Mucosa of rectum (tissue), 2 donors: ENCODE data around the gene TUT7.

ENCODE experiments used
- H3K27ac ChIP-seq, 2 donors: one replicate each; pipeline ENCODE4 v1.7.0; 2013; ENCODE audit warnings: inconsistent platforms in 2 of 2, low read depth in 2 of 2, low read length in 2 of 2
- H3K27me3 ChIP-seq, 2 donors: one replicate each; pipeline ENCODE4 v1.7.0; 2013; ENCODE audit warnings: low read length in 2 of 2; ENCODE audit not compliant: control insufficient read depth in 2 of 2, insufficient read depth in 2 of 2
- H3K36me3 ChIP-seq, 2 donors: one replicate each; pipeline ENCODE4 v1.7.0; 2013; ENCODE audit warnings: low read length in 2 of 2; ENCODE audit not compliant: control insufficient read depth in 2 of 2, insufficient read depth in 2 of 2
- H3K4me1 ChIP-seq, 2 donors: one replicate each; pipeline ENCODE4 v1.7.0; 2013; ENCODE audit warnings: low read length in 2 of 2, mild to moderate bottlenecking in 1 of 2; ENCODE audit not compliant: control insufficient read depth in 2 of 2, insufficient read depth in 2 of 2
- H3K4me3 ChIP-seq, 2 donors: one replicate each; pipeline ENCODE4 v1.7.0; 2013; ENCODE audit warnings: low read length in 2 of 2
- H3K9ac ChIP-seq, 2 donors: one replicate each; pipeline ENCODE4 v1.7.0; 2013; ENCODE audit warnings: low read length in 2 of 2, low read depth in 1 of 2, mild to moderate bottlenecking in 1 of 2
- H3K9me3 ChIP-seq, 2 donors: one replicate each; pipeline ENCODE4 v1.7.0; 2013; ENCODE audit warnings: low read length in 2 of 2; ENCODE audit not compliant: control insufficient read depth in 2 of 2
- donor health status: healthy.
- donor health status: Normal muscosa, but diverticular disease.

Gene TUT7

DNA sequence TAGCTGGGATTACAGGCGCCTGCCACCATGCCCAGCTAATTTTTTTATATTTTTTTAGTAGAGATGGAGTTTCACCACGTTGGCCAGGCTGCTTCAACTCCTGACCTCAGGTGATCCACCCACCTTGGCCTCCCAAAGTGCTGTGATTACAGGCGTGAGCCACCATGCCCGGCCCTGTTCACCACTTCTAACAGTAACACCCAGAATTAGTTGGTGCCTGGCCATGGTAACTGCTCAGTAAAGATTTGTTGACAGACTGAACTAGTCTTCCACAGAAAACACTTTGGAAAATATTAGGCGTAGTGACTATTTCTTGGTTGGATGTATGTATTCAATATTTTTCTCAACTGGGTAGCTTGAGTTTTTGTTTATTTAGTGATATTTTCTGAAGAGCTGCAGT, 24.0 kb downstream of the TUT7 start:
- no peaks in the 10 kb centered on the region for H3K4me1 ChIP-seq
- H3K9ac ChIP-seq, result no peak overlapping the region
- H3K9me3 ChIP-seq, result no peaks in the 10 kb centered on the region
- no peak overlapping the region for H3K27ac ChIP-seq
- H3K27me3 ChIP-seq, result no peaks in the 10 kb centered on the region
- H3K36me3 ChIP-seq, result peaks cover 48 to 72% of the 10 kb centered on the region in 2 donors
- H3K4me3 ChIP-seq, result no peak overlapping the region

DNA sequence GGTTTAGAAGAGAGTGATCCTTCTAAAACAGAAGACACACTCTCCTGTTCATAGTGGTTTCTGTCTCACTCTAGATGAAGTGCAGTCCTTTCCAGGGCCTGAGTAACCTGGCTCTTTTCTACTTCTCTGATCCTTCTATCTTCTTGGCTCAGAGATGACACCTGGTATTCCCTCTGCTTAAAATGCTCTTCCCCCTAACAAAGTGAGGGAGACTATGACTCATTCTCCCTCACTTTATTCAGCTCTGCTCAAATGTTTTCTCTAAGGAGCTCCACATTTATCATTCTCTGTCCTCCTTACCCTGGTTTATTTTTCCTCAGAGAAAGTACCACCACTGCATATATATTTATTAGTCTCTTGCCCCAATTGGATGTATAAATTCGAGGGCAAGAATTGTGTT, 24.6 kb downstream of the TUT7 start:
- Histone ChIP-seq H3K27ac (no peak overlapping the region), H3K9ac (no peak overlapping the region), H3K4me1 (no peaks in the 10 kb centered on the region), H3K9me3 (no peaks in the 10 kb centered on the region), H3K27me3 (no peaks in the 10 kb centered on the region), H3K36me3 (peaks cover 49 to 73% of the 10 kb centered on the region in 2 donors), H3K4me3 (no peak overlapping the region)

DNA sequence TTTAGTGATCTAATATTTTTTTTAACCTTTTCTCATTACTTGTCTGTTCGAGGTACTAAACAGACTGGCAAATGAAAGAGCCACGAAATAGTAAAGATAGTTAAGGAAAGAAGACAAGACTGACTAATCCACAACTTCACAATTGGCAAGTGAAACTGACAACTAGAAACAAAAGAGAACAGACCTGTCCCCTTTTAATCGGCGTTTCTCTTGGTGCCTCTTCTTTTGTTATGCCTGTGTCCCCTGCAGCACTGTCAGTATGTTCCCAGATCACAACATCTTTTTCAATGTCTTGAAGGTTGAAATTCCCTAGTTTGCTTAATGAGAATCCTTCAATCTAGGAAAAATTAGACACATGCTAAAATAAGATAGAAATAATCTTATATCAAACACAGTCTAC, 26.1 kb downstream of the TUT7 start:
- H3K9me3 ChIP-seq, result no peaks in the 10 kb centered on the region
- no peaks in the 10 kb centered on the region for H3K27me3 ChIP-seq
- H3K36me3 ChIP-seq, result peaks cover 50 to 74% of the 10 kb centered on the region in 2 donors
- no peak overlapping the region for H3K27ac ChIP-seq
- no peak overlapping the region for H3K9ac ChIP-seq
- H3K4me1 ChIP-seq, result no peaks in the 10 kb centered on the region
- no peak overlapping the region for H3K4me3 ChIP-seq

DNA sequence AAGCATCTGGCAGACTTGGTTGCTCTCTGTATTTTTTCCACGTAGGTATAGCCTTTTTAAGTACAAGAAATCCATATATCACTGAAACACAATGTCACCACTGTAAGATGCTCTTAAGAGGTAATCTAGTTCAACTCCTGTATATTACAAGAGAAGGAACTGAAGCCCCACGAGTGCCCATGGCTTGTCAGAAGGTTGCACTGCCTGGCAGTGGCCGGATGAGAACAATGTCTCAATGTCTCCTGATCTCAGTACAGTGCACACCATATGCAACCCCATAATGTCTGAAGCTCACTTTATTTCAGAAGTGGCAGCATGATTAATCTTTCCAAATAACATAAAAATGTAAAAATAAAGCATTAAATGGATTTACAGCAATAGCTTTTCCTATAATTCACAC, 27.7 kb downstream of the TUT7 start:
- no peaks in the 10 kb centered on the region for H3K9me3 ChIP-seq
- H3K4me1 ChIP-seq, result no peaks in the 10 kb centered on the region
- no peak overlapping the region for H3K27ac ChIP-seq
- no peak overlapping the region for H3K4me3 ChIP-seq
- peaks cover 61 to 77% of the 10 kb centered on the region in 2 donors for H3K36me3 ChIP-seq
- no peaks in the 10 kb centered on the region for H3K27me3 ChIP-seq
- H3K9ac ChIP-seq, result no peak overlapping the region

DNA sequence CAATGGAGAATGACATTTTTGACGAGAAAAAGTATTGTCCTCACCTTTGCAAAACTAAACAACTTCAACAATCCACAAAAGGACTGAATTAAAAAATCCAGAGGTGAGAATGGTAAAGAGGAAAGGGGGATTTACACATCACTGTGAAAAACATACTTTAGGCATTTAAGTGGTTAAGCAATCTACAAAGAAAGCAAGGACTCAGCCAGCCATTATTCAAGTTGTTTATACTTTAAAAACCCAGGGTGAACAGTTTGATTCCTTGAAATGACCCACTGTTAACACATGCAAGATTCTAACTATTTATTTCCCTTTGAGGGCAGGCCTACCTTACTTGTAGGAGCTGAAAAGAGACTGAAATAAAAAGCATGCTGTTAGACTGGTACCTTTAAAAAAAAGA, 29.3 kb downstream of the TUT7 start:
- Histone ChIP-seq H3K36me3 (peaks cover 66 to 91% of the 10 kb centered on the region in 2 donors), H3K4me3 (no peak overlapping the region)

DNA sequence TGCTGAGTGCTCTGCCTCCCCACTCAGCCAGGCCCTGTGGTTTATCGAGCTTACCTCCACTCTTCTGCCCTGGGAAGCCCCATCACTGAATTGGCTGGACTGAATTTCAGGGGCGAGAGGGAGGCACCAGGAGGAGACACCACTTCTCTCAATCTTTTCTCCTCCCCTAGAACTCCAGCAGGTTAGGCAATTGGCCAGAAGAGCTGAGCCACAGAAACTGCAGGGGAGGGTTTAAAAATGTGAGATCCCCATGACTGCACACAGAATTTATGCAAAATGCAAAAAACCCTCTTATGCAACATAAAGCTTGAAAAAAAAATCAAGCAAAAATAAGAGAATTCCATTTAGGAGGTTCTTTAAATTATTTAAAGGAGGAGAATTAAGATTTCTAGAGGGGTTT, 29.9 kb downstream of the TUT7 start:
- Histone ChIP-seq H3K9ac (no peak overlapping the region), H3K4me1 (no peaks in the 10 kb centered on the region), H3K27me3 (no peaks in the 10 kb centered on the region), H3K36me3 (peaks cover 71 to 91% of the 10 kb centered on the region in 2 donors), H3K27ac (no peak overlapping the region), H3K9me3 (no peaks in the 10 kb centered on the region), H3K4me3 (no peak overlapping the region)

More for the DNA sequence above, 29.3 kb downstream of the TUT7 start:
- Histone ChIP-seq H3K9ac (no peak overlapping the region), H3K27me3 (no peaks in the 10 kb centered on the region), H3K27ac (no peak overlapping the region), H3K4me1 (no peaks in the 10 kb centered on the region), H3K9me3 (no peaks in the 10 kb centered on the region)

DNA sequence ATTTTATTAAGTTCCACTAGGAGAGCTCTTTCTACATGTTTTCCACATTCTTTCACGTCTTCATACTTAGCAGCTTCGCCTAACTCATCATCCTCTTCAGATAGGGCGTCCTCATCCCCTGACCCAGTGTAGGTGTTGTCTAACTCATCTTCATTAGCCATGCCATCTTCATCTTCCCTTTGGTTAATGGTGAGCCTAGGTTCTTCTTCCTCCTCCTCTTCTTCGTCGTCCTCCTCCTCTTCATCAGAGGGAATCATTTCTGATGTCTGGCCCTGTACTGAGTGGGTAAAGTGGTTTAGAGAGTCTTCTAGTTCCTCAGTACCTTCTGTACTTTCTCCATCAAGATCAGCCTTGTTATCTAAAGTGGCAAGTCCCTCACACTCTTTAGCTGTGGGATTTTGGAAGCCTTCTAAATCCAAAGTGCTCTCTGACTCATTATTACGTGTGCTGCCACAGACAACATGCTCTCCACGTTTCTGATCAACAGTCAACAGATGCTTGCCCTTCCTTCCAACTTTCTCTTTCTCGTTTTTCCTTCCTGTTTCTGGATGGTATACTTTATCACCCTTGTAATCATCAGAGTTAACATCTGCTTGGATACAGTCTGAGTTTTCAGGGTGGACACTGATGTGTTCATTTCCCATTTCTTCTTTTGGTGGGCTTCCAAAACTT, 31.1 kb downstream of the TUT7 start:
- Histone ChIP-seq H3K4me3 (no peak overlapping the region), H3K4me1 (no peaks in the 10 kb centered on the region), H3K9me3 (no peaks in the 10 kb centered on the region), H3K36me3 (peaks cover 81 to 94% of the 10 kb centered on the region in 2 donors), H3K27ac (no peak overlapping the region), H3K27me3 (no peaks in the 10 kb centered on the region), H3K9ac (no peak overlapping the region)

DNA sequence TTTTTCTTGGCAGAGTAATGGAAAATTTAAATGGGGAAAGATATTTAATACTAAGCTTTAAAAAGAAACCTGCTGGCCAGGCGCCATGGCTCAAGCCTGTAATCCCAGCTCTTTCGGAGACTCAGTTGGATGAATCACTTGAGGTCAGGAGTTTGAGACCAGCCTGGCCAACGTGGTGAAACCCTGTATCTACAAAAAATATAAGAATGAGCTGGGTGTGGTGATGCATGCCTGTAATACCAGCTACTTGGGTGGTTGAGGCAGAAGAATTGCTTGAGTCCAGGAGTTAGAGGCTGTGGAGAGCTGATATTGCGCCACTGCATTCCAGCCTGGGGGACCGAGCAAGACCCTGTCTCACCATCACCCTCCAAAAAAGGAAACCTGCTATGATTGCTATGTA, 32.8 kb downstream of the TUT7 start:
- no peaks in the 10 kb centered on the region for H3K4me1 ChIP-seq
- H3K27ac ChIP-seq, result no peak overlapping the region
- peaks cover 76 to 88% of the 10 kb centered on the region in 2 donors for H3K36me3 ChIP-seq

DNA sequence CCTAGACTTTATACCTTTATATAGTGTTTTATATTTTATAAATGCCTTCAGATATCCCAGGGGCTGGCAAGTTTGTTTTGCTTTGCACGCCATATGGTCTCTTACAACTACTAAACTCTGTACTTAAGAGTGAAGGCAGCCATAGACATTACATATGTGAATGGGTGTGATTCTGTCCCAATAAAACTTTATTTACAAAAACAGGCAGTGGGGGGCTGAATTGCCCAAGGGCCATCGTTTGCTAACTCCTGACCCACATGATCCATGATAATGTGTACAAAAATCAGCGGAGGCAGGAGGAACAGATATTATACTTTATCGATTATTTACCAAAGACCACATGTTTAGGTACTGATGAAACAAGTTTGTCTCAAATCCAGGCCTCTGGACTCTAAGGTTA, 36.0 kb downstream of the TUT7 start:
- H3K9ac ChIP-seq, result no peak overlapping the region
- H3K4me3 ChIP-seq, result no peak overlapping the region
- peaks cover 72 to 77% of the 10 kb centered on the region in 2 donors for H3K36me3 ChIP-seq
- no peak overlapping the region for H3K27ac ChIP-seq
- H3K4me1 ChIP-seq, result no peaks in the 10 kb centered on the region
- H3K27me3 ChIP-seq, result no peaks in the 10 kb centered on the region
- H3K9me3 ChIP-seq, result no peaks in the 10 kb centered on the region

More for the DNA sequence above, 32.8 kb downstream of the TUT7 start:
- Histone ChIP-seq H3K4me3 (no peak overlapping the region), H3K9ac (no peak overlapping the region), H3K27me3 (no peaks in the 10 kb centered on the region), H3K9me3 (no peaks in the 10 kb centered on the region)

DNA sequence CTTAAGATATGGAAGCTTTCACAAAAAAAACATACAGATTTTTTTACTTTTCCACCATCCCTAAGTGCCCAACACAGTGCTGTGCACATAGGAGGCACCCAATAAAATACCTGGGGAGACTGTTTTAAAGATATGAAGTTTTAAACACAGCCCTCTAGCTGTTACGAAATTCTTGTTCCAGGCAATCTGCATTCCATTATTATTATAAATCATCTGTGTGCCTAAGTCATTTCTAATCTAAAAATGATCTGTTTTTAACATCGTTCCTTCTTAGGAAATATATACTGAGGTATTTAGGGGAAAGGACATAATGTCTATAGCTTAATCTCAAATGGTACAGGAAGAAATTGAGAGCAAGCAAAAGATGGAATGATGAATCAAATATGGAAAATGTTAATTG, 39.1 kb downstream of the TUT7 start:
- Histone ChIP-seq H3K4me1 (no peaks in the 10 kb centered on the region), H3K4me3 (no peak overlapping the region), H3K9me3 (no peaks in the 10 kb centered on the region), H3K27me3 (no peaks in the 10 kb centered on the region), H3K27ac (no peak overlapping the region), H3K36me3 (peaks cover 67 to 69% of the 10 kb centered on the region in 2 donors), H3K9ac (no peak overlapping the region)
